ENCODE data around the gene IGFBP7. TPM values are rescaled to one million over a fixed set of nuclear protein-coding genes. Genes with fewer than 3 reads are reported as not detected.

The IGFBP7 gene
- total and polyA plus RNA-seq, 2 experiments from 2014 or later: 951 to 1,359 TPM

DNA sequence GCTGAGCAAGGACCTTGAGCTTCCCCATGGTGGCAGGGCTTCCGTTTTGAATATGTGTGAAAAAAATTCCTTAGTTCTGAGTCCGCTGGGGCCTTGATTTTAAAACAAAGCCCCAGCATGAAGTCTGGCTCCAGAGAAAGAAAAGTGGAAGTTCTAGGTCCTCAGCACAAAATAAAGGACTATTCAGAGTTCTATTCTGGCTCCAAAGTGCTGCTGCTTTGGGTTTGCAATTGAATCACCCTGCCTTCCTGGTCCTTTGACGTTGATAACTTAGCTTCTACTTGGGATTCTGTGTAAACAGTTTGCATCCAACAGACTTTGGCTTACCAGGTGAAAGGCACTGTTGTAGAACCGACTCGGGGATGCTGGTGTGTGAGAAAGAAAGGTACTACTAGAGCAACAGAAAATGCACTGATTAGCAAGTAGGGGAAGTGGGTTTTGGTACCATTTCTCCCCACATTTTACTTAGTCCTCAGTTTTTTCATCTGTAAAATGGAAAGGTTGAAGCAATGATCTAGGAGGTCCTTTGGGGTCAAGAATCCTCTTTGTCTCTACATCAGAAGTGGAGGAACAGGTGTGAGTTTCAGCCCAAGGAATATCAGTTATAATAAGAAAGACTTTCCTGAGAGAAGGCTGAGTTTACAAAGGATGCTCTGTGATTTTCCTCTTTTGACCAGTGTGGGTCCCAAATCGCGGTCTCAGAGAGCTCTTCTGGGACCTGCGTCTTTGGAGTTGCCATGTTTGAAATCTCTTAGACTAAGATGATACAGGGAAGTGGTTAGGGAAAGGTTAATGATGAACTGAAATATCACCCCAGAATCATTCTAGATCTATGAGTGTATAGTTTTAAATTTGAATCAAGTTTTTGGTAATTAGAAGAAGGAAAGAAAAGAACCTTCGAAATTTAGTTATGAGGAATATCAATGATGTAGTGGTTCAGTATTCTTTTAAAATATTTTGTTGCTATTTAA, 28.2 kb downstream of the IGFBP7 start:
- peak overlapping the region; percentile 62 for H3K4me2 ChIP-seq (ENCODE audit: unreplicated experiment)
- WGBS, 2 experiments (ENCODE audit: low coverage in 1 of 2, low lambda C conversion rate in 2 of 2, missing lambda C conversion rate in 2 of 2): 73% methylated on average over 9 of the region's 9 CpGs
- no peaks in the 10 kb centered on the region for H3K9me2 ChIP-seq (ENCODE audit: insufficient read depth)
- no peaks in the 10 kb centered on the region for H3K9me3 ChIP-seq (ENCODE audit: low read depth)
- peaks cover 40% of the 10 kb centered on the region for H3F3A ChIP-seq (ENCODE audit: insufficient read depth)
- H2AFZ ChIP-seq: peak overlapping the region; percentile 49
- no peak for TF ChIP-seq EZH2phosphoT487 (IDR thresholded peaks at IDR 0.05; ENCODE audit: insufficient read depth, low read depth)
- TF ChIP-seq EZH2 (IDR thresholded peaks at IDR 0.05; ENCODE audit: insufficient read depth, poor library complexity, severe bottlenecking): no peak
- peak overlapping the region; percentile 80 for H3K27ac ChIP-seq
- H3K36me3 ChIP-seq (ENCODE audit: low read depth): 0 out of 2 replicates have a peak, but pooled peaks cover 4% of the 10 kb centered on the region
- H3K9ac ChIP-seq: peak overlapping the region; percentile 55
- 0 out of 2 replicates have a peak, but pooled peaks cover 16% of the 10 kb centered on the region for H3K79me2 ChIP-seq (ENCODE audit: insufficient read depth)
- H3K4me1 ChIP-seq (ENCODE audit: insufficient read depth): peaks cover 42% of the 10 kb centered on the region
- no peak for DNase-seq
- no peaks in the 10 kb centered on the region for H3K27me3 ChIP-seq (replicated peaks; ENCODE audit: insufficient read depth)
- no peak overlapping the region for H3K4me3 ChIP-seq
- in situ Hi-C loops (cut with MboI): no loop called here
- H4K20me1 ChIP-seq (ENCODE audit: insufficient read depth): no peaks in the 10 kb centered on the region

GRCh38 chr4:57080781-57081650, 29.2 kb downstream of the IGFBP7 start:
- H3K79me2 ChIP-seq (ENCODE audit: insufficient read depth): peaks cover 14% of the 10 kb centered on the region; the same call in 1 of the 2 replicates
- H3K36me3 ChIP-seq (ENCODE audit: low read depth): 0 out of 2 replicates have a peak, but pooled peaks cover 4% of the 10 kb centered on the region
- WGBS, 2 experiments (ENCODE audit: low coverage in 1 of 2, low lambda C conversion rate in 2 of 2, missing lambda C conversion rate in 2 of 2): 51 to 55% methylated on average over 5 of the region's 5 CpGs
- H3F3A ChIP-seq (ENCODE audit: insufficient read depth): peaks cover 46% of the 10 kb centered on the region
- no peaks in the 10 kb centered on the region for H3K27me3 ChIP-seq (replicated peaks; ENCODE audit: insufficient read depth)
- H3K9me3 ChIP-seq (ENCODE audit: low read depth): no peaks in the 10 kb centered on the region
- peak overlapping the region; percentile 55 for H3K9ac ChIP-seq
- in situ Hi-C loops (cut with MboI): no loop called here
- H3K27ac ChIP-seq: peak overlapping the region; percentile 80
- H2AFZ ChIP-seq: peak overlapping the region; percentile 49
- H3K4me1 ChIP-seq (ENCODE audit: insufficient read depth): peaks cover 42% of the 10 kb centered on the region
- peak; percentile 83 for DNase-seq
- H3K4me2 ChIP-seq (ENCODE audit: unreplicated experiment): peak overlapping the region; percentile 62
- no peaks in the 10 kb centered on the region for H4K20me1 ChIP-seq (ENCODE audit: insufficient read depth)
- H3K9me2 ChIP-seq (ENCODE audit: insufficient read depth): no peaks in the 10 kb centered on the region
- 0 out of 2 replicates have a peak, but pooled peaks have one; percentile 59 for TF ChIP-seq EZH2phosphoT487 (IDR thresholded peaks at IDR 0.05; ENCODE audit: insufficient read depth, low read depth)
- no peak for TF ChIP-seq EZH2 (IDR thresholded peaks at IDR 0.05; ENCODE audit: insufficient read depth, poor library complexity, severe bottlenecking)
- H3K4me3 ChIP-seq: no peak overlapping the region

DNA sequence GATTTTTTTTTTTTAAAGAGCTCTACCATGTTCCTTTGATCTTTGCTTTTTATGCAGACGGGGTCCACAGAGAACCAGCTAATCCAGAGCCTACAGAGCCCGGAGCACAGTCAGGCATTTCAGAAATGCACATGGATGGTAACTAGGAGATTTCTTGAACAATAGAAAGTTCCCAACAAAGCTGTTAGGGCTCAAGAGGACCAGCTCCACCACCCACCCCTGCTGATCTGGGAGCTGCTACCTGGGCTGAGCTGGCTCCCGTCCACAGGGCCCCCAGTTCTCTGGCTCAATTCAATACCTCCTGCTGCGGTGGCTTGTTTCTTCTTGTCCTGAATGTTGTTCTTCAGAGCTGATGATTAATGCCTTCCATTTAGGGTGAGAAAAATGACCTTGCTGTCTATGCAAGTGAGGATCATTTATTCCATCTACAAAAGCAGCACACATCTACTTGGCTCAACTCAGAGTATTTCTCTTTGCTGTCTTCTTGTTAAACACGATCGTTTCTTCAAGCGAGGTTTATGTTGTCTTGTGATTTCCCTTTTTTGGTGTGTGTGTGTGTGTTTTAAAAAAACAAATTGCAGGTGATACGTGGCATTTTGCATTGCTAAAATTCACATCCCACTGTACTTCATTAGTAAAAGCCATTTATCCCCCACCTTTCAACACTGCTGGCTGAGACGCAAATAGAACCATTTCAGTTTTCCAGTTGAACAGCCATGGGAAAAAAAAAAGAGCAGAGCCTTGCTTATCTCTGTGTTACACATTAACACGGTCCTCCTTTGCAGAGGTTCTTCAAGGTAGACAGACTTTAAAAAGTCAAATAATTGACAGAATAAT, 31.3 kb downstream of the IGFBP7 start:
- in situ Hi-C loops (cut with MboI): no loop called here
- Histone ChIP-seq H4K20me1 (ENCODE audit: insufficient read depth) (no peaks in the 10 kb centered on the region), H3K4me3 (no peak overlapping the region), H3K4me2 (ENCODE audit: unreplicated experiment) (no peak overlapping the region), H3K9me2 (ENCODE audit: insufficient read depth) (no peaks in the 10 kb centered on the region), H3K4me1 (ENCODE audit: insufficient read depth) (peaks cover 62% of the 10 kb centered on the region), H2AFZ (no peak overlapping the region), H3K79me2 (ENCODE audit: insufficient read depth) (peaks cover 17% of the 10 kb centered on the region; the same call in 1 of the 2 replicates), H3K27me3 (replicated peaks; ENCODE audit: insufficient read depth) (no peaks in the 10 kb centered on the region), H3K27ac (no peak overlapping the region), H3K36me3 (ENCODE audit: low read depth) (no peaks in the 10 kb centered on the region), H3K9me3 (ENCODE audit: low read depth) (no peaks in the 10 kb centered on the region), H3F3A (ENCODE audit: insufficient read depth) (peaks cover 66% of the 10 kb centered on the region), H3K9ac (no peak overlapping the region)
- TF ChIP-seq EZH2phosphoT487 (IDR thresholded peaks at IDR 0.05; ENCODE audit: insufficient read depth, low read depth): no peak
- no peak for TF ChIP-seq EZH2 (IDR thresholded peaks at IDR 0.05; ENCODE audit: insufficient read depth, poor library complexity, severe bottlenecking)
- 80 to 85% methylated on average over 10 of the region's 10 CpGs for WGBS, 2 experiments (ENCODE audit: low coverage in 1 of 2, low lambda C conversion rate in 2 of 2, missing lambda C conversion rate in 2 of 2)
- DNase-seq: no peak
